Endodermal cell (in vitro differentiated cells): ENCODE measurements around the gene CAPN1. TPM values are rescaled to one million over a fixed set of nuclear protein-coding genes. Genes with fewer than 3 reads are reported as not detected.

Experiments used
- DNase-seq: peaks from one replicate; pipeline ENCODE4 v3.0.0-alpha.2; 2017
- H3K27ac ChIP-seq: 2 replicates; pipeline ENCODE4 v1.5.1; 2013; ENCODE audit warnings: mild to moderate bottlenecking, low read depth, low read length, moderate library complexity
- H3K27me3 ChIP-seq: 2 replicates; pipeline ENCODE4 v1.6.1; 2013; ENCODE audit warnings: mild to moderate bottlenecking, low read length, moderate library complexity; ENCODE audit not compliant: insufficient read depth, control insufficient read depth, poor library complexity, severe bottlenecking
- H3K36me3 ChIP-seq: 2 replicates; pipeline ENCODE4 v1.7.0; 2013; ENCODE audit warnings: mild to moderate bottlenecking, low read length, moderate library complexity; ENCODE audit not compliant: control insufficient read depth, insufficient read depth
- H3K4me1 ChIP-seq: one replicate; pipeline ENCODE4 v1.7.0; 2013; ENCODE audit warnings: low read length; ENCODE audit not compliant: control insufficient read depth, insufficient read depth
- H3K4me3 ChIP-seq: 2 replicates; pipeline ENCODE4 v1.5.1; 2013; ENCODE audit warnings: mild to moderate bottlenecking, low read length, moderate library complexity
- H3K9ac ChIP-seq: 2 replicates; pipeline ENCODE4 v1.6.1; 2013; ENCODE audit warnings: mild to moderate bottlenecking, low read length, moderate library complexity; ENCODE audit not compliant: poor library complexity, severe bottlenecking; ENCODE audit errors: extremely low read depth
- H3K9me3 ChIP-seq: 2 replicates; pipeline ENCODE4 v1.6.1; 2013; ENCODE audit warnings: mild to moderate bottlenecking, low read length, moderate library complexity; ENCODE audit not compliant: control insufficient read depth
- H3K27ac Mint-ChIP-seq: 2 replicates; pipeline ENCODE4 v1.8.0; 2020; ENCODE audit warnings: mixed read lengths
- H3K27me3 Mint-ChIP-seq: 2 replicates; pipeline ENCODE4 v1.8.0; 2021; ENCODE audit warnings: mild to moderate bottlenecking, mixed read lengths; ENCODE audit not compliant: insufficient read depth
- H3K36me3 Mint-ChIP-seq: 2 replicates; pipeline ENCODE4 v1.8.0; 2020; ENCODE audit warnings: low read depth, mixed read lengths
- H3K4me1 Mint-ChIP-seq: 2 replicates; pipeline ENCODE4 v1.8.0; 2020; ENCODE audit warnings: mixed read lengths
- H3K4me3 Mint-ChIP-seq: 2 replicates; pipeline ENCODE4 v1.8.0; 2020; ENCODE audit warnings: mild to moderate bottlenecking, moderate library complexity, mixed read lengths
- H3K9me3 Mint-ChIP-seq: 2 replicates; pipeline ENCODE4 v1.8.0; 2020; ENCODE audit warnings: mild to moderate bottlenecking, mixed read lengths
- CTCF ChIP-seq: fragments of 200-600 bp; sonication (generic); conservative IDR thresholded peaks from 2 replicates; pipeline ENCODE4 v1.5.0; 2021; ENCODE audit warnings: antibody characterized with exemption, mild to moderate bottlenecking
- WGBS, 2 experiments: methylation state at CpG; one replicate each; pipeline versions ENCODE4 v1.1.5 to v1.1.7; 2013; ENCODE audit warnings: missing lambda C conversion rate in 2 of 2, mixed read lengths in 1 of 2; ENCODE audit not compliant: insufficient coverage in 1 of 2, insufficient read length in 1 of 2; 5-methylcytosine and 5-hydroxymethylcytosine counted together
- total RNA-seq, 2 donors: library from RNA; stranded (reverse); fragmentation: NEBNext Ultra II Directional in 1 of 2; extraction: Animal tissue kit (Norgen Biotek cat#: 25700) in 1 of 2; gene quantifications; 2 replicates in 1 of 2; 3 replicates in 1 of 2; pipeline ENCODE4 v1.2.1, GENCODE V29; 2021

CAPN1 gene
- total RNA-seq, 2 donors from 2014 or later: 183 to 223 TPM

GRCh38 chr11:65260302-65260701 lies 78.6 kb downstream of the CAPN1 start:
- Mint-ChIP-seq H3K4me1 (peaks cover 16% of the 10 kb centered on the region), H3K9me3 (peaks cover 6% of the 10 kb centered on the region), H3K27ac (no peak overlapping the region), H3K27me3 (no peaks in the 10 kb centered on the region), H3K4me3 (peak overlapping the region; percentile 85), H3K36me3 (peaks cover 12% of the 10 kb centered on the region)
- H3K27me3 ChIP-seq: no peaks in the 10 kb centered on the region
- no peak for TF ChIP-seq CTCF
- no peaks in the 10 kb centered on the region for H3K36me3 ChIP-seq
- DNase-seq: no peak
- peak overlapping the region; percentile 86 for H3K4me3 ChIP-seq
- H3K9ac ChIP-seq: no peak overlapping the region
- no peaks in the 10 kb centered on the region for H3K9me3 ChIP-seq
- 94% methylated on average over 6 to 17 of the region's 17 CpGs for WGBS, 2 experiments
- no peaks in the 10 kb centered on the region for H3K4me1 ChIP-seq
- H3K27ac ChIP-seq: no peak overlapping the region

GRCh38 chr11:65260756-65261590 lies 79.2 kb downstream of the CAPN1 start:
- H3K27ac Mint-ChIP-seq: peak overlapping the region; percentile 92
- H3K36me3 Mint-ChIP-seq: peaks cover 13% of the 10 kb centered on the region
- Histone ChIP-seq H3K27ac (no peak overlapping the region), H3K9me3 (no peaks in the 10 kb centered on the region), H3K27me3 (no peaks in the 10 kb centered on the region), H3K36me3 (no peaks in the 10 kb centered on the region), H3K4me1 (no peaks in the 10 kb centered on the region), H3K4me3 (peak overlapping the region; percentile 86), H3K9ac (peak overlapping the region; percentile 93)
- H3K4me3 Mint-ChIP-seq: peak overlapping the region; percentile 85
- no peak for TF ChIP-seq CTCF
- peaks cover 16% of the 10 kb centered on the region for H3K4me1 Mint-ChIP-seq
- DNase-seq: no peak
- 70 to 77% methylated on average over 24 to 26 of the region's 26 CpGs for WGBS, 2 experiments
- H3K9me3 Mint-ChIP-seq: peaks cover 6% of the 10 kb centered on the region
- H3K27me3 Mint-ChIP-seq: no peaks in the 10 kb centered on the region

Other genes starting within 250 kb of the CAPN1 start
- gene GPHA2, start 246.0 kb upstream of the CAPN1 start, total RNA-seq: under 1 TPM in 1 of 2 donors, not detected in 1; 0.77 TPM
- not detected for gene MAJIN, start 209.8 kb upstream of the CAPN1 start, total RNA-seq
- gene BATF2, start 185.0 kb upstream of the CAPN1 start, total RNA-seq: under 1 TPM in 1 of 2 donors, not detected in 1; 0.27 TPM
- gene ARL2, start 167.8 kb upstream of the CAPN1 start, total RNA-seq: 100 to 1,000 TPM; 127 to 199 TPM
- gene SNX15, start 154.5 kb upstream of the CAPN1 start, total RNA-seq: 10 to 100 TPM; 14.2 to 16.4 TPM
- gene SAC3D1, start 140.7 kb upstream of the CAPN1 start, total RNA-seq: 10 to 100 TPM; 11.4 to 12.0 TPM
- 1 to 10 TPM; 2.2 to 4.5 TPM for gene NAALADL1, start 123.4 kb upstream of the CAPN1 start, total RNA-seq
- 10 to 100 TPM; 48.1 to 82.6 TPM for gene CDCA5, start 97.9 kb upstream of the CAPN1 start, total RNA-seq
- gene ZFPL1, start 97.7 kb upstream of the CAPN1 start, total RNA-seq: 10 to 100 TPM; 35.7 to 46.6 TPM
- 100 to 1,000 TPM; 107 to 113 TPM for gene VPS51, start 85.7 kb upstream of the CAPN1 start, total RNA-seq
- 100 to 1,000 TPM in 1 of 2 donors, 10 to 100 TPM in 1; 97.9 to 108 TPM for gene TM7SF2, start 70.1 kb upstream of the CAPN1 start, total RNA-seq
- 10 to 100 TPM; 11.0 to 11.8 TPM for gene ZNHIT2, start 64.2 kb upstream of the CAPN1 start, total RNA-seq
- 100 to 1,000 TPM; 774 to 802 TPM for gene FAU, start 59.8 kb upstream of the CAPN1 start, total RNA-seq
- gene MRPL49, start 59.6 kb upstream of the CAPN1 start, total RNA-seq: 10 to 100 TPM; 53.9 to 56.6 TPM
- 10 to 100 TPM; 30.4 to 39.5 TPM for gene SYVN1, start 47.4 kb upstream of the CAPN1 start, total RNA-seq
- gene SPDYC, start 11.7 kb upstream of the CAPN1 start, total RNA-seq: under 1 TPM in 1 of 2 donors, not detected in 1; 0.46 TPM
- 10 to 100 TPM; 42.2 to 65.0 TPM for gene POLA2, start 80.0 kb downstream of the CAPN1 start, total RNA-seq
- 1 to 10 TPM; 5.9 to 6.9 TPM for gene CDC42EP2, start 132.9 kb downstream of the CAPN1 start, total RNA-seq
- gene DPF2, start 151.9 kb downstream of the CAPN1 start, total RNA-seq: 10 to 100 TPM; 75.8 to 80.9 TPM
- gene TIGD3, start 172.8 kb downstream of the CAPN1 start, total RNA-seq: 1 to 10 TPM in 1 of 2 donors, under 1 TPM in 1; 0.99 to 1.0 TPM
- 1 to 10 TPM; 3.0 to 6.3 TPM for gene SLC25A45, start 200.7 kb downstream of the CAPN1 start, total RNA-seq
- gene FRMD8, start 204.7 kb downstream of the CAPN1 start, total RNA-seq: 10 to 100 TPM; 27.4 to 29.6 TPM
- gene NEAT1, start 240.9 kb downstream of the CAPN1 start, total RNA-seq: 10 to 100 TPM; 61.3 to 85.2 TPM